PFSK-1 (cell line): ENCODE results near the gene DIPK1B.

Experiments
- FOXP2 ChIP-seq: optimal IDR thresholded peaks from 2 replicates; pipeline ENCODE3; 2011; ENCODE audit warnings: borderline replicate concordance, control low read depth, inconsistent platforms; ENCODE audit not compliant: insufficient read depth; ENCODE audit errors: extremely low read length, extremely low read depth
- POLR2AphosphoS5 ChIP-seq: IDR thresholded peaks from 2 replicates; pipeline ENCODE4 v1.6.1; 2012; ENCODE audit warnings: low read depth, mild to moderate bottlenecking, control low read depth, low read length, moderate library complexity
- SIN3A ChIP-seq: IDR thresholded peaks from 2 replicates; pipeline ENCODE4 v1.6.1; 2012; ENCODE audit warnings: mild to moderate bottlenecking, low read length, moderate library complexity, borderline replicate concordance; ENCODE audit not compliant: insufficient read depth
- TAF1 ChIP-seq: IDR thresholded peaks from 2 replicates; pipeline ENCODE4 v1.6.1; 2012; ENCODE audit warnings: low read length, control low read depth, borderline replicate concordance; ENCODE audit not compliant: insufficient read depth
- TF ChIP-seq, protein P1 (sequence below), 2 experiments: IDR thresholded peaks; 2 replicates each; pipeline versions ENCODE4 v1.6.1 to v1.8.0; 2011 to 2012; ENCODE audit warnings: low read depth in 2 of 2, low read length in 2 of 2, control low read depth in 1 of 2, inconsistent platforms in 1 of 2, mild to moderate bottlenecking in 1 of 2, moderate library complexity in 1 of 2; ENCODE audit not compliant: insufficient read depth in 1 of 2

The DIPK1B gene

DNA sequence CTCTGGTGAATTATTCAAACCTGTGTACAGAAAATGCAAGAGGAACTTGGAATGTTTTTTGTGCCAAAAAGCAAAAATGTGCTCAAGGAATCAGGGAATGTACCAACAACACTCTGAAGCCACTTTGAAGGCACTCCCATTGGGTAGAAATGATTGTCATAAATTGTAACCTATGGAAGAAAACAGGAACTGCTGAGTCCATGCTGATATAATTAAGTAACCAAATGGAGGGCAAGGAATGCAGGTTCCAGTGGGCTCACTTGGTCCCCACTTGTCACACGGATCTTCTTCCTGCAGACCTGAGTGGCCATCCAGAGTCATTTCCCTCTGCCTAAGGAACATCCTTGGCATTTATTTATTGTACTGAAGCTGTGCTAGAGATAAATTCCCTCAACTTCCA is 38.9 kb downstream of the DIPK1B start:
- TF ChIP-seq TAF1, result no peak
- no peak for TF ChIP-seq SIN3A
- no peak for TF ChIP-seq POLR2AphosphoS5
- no peak for TF ChIP-seq FOXP2
- TF ChIP-seq, protein P1, sequence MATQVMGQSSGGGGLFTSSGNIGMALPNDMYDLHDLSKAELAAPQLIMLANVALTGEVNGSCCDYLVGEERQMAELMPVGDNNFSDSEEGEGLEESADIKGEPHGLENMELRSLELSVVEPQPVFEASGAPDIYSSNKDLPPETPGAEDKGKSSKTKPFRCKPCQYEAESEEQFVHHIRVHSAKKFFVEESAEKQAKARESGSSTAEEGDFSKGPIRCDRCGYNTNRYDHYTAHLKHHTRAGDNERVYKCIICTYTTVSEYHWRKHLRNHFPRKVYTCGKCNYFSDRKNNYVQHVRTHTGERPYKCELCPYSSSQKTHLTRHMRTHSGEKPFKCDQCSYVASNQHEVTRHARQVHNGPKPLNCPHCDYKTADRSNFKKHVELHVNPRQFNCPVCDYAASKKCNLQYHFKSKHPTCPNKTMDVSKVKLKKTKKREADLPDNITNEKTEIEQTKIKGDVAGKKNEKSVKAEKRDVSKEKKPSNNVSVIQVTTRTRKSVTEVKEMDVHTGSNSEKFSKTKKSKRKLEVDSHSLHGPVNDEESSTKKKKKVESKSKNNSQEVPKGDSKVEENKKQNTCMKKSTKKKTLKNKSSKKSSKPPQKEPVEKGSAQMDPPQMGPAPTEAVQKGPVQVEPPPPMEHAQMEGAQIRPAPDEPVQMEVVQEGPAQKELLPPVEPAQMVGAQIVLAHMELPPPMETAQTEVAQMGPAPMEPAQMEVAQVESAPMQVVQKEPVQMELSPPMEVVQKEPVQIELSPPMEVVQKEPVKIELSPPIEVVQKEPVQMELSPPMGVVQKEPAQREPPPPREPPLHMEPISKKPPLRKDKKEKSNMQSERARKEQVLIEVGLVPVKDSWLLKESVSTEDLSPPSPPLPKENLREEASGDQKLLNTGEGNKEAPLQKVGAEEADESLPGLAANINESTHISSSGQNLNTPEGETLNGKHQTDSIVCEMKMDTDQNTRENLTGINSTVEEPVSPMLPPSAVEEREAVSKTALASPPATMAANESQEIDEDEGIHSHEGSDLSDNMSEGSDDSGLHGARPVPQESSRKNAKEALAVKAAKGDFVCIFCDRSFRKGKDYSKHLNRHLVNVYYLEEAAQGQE (IDR thresholded peaks at IDR 0.05; ENCODE audit: insufficient read depth in 1 of 2, low read depth in 2 of 2, low read length in 2 of 2), result no peak

- TF ChIP-seq POLR2AphosphoS5, result no peak
- TF ChIP-seq FOXP2, result no peak
Measured at GRCh38 chr9:136751814-136752213, 39.4 kb downstream of the DIPK1B start.

GRCh38 chr9:136753371-136754058 is 41.1 kb downstream of the DIPK1B start:
- TF ChIP-seq SIN3A (no peak), POLR2AphosphoS5 (no peak), TAF1 (no peak), FOXP2 (no peak)
- TF ChIP-seq, protein P1 (IDR thresholded peaks at IDR 0.05; ENCODE audit: insufficient read depth in 1 of 2, low read depth in 2 of 2, low read length in 2 of 2), result no peak

DNA sequence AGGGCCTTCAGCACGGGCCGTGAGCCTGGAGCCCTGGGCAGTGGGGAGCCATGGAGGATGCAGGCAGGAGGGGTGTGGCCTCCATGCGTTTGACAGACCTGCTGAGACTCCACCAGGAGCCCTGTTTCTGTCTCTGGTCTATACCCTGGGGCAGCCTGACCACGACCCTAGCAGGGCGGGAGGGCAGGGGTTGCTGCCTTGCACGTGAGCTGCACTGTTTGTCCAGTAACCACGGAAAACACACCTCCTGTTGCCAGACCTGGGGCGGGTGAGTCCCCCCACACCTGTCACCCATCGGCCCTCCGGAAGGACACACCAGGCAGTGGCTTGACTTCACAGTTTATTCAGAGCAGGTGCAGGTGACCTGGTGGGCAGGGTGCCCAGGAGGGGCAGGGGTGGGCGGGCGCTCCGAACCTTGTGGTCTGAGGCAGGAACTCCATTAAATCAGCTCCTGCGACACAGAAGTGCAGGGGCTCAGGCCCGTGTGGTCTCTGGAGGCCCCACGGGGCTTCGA is 41.7 kb downstream of the DIPK1B start:
- no peak for TF ChIP-seq FOXP2
- TF ChIP-seq SIN3A, result no peak
- TF ChIP-seq, protein P1 (IDR thresholded peaks at IDR 0.05; ENCODE audit: insufficient read depth in 1 of 2, low read depth in 2 of 2, low read length in 2 of 2), result no peak
- no peak for TF ChIP-seq POLR2AphosphoS5
- no peak for TF ChIP-seq TAF1

DNA sequence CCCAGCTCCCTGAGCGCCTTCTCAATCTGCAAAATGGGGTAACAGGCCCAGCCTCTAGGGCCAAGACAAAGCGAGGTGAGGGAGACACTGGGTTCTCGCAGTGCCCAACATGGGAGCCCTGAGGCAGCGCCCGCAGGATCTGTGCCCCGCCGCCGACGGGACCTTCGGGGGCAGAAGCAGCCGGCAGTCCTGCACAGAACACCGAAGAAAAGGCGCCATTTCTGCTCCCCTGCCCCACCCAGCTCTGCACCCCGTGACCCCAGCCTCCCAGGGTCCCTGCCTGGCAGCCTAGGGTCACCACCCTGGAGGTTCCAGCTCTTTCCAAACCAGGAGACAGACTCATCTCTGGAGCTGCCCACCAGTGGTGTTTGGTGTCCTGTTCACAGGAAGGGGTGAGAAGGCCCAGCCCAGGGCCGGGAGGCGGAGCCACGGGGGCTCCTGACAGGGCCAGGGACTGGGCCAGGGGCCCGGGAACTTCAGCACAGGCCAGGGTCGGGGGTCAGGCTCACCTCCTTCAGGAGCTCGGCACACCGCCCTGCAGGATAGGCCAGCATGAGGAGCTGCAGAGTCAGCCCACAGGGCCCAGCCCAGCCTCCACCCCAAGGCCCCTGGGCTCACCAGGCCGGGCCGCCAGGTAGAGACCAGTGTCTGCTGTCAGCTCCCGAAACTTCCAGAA is 42.4 kb downstream of the DIPK1B start:
- TF ChIP-seq FOXP2 (no peak), SIN3A (no peak), POLR2AphosphoS5 (no peak), TAF1 (no peak)
- TF ChIP-seq, protein P1 (IDR thresholded peaks at IDR 0.05; ENCODE audit: insufficient read depth in 1 of 2, low read depth in 2 of 2, low read length in 2 of 2), result no peak
